HS-5 (cell line): Measurements from ENCODE around the gene ULK4.
"Not testable (repeated sequence)": the region's sequence is repeated elsewhere in the genome, so short reads cannot be mapped to it uniquely, and the experiment has no call there.

ENCODE experiments used
- DNase-seq: peaks from one replicate; pipeline ENCODE4 v3.0.0-alpha.2; 2012; ENCODE audit warnings: low read depth

ULK4 gene

GRCh38 chr3:41961751-41962679 lies at the start of gene ULK4:
Gene ULK4 (minus strand): TSS chr3:41962103. CDS start chr3:41954759, 7,344 bp downstream.
- DNase-seq, result peak; percentile 98

- DNase-seq, result no peak
Observed at GRCh38 chr3:42010530-42010929, 48.6 kb upstream of the ULK4 start.

GRCh38 chr3:42009456-42009855 lies 47.6 kb upstream of the ULK4 start:
- DNase-seq, result no peak

- no peak for DNase-seq
Observed at GRCh38 chr3:42007785-42008184, 45.9 kb upstream of the ULK4 start.

GRCh38 chr3:42005401-42005800 lies 43.5 kb upstream of the ULK4 start:
- no peak for DNase-seq

GRCh38 chr3:42002790-42003189 lies 40.9 kb upstream of the ULK4 start:
- DNase-seq, result no peak

DNA sequence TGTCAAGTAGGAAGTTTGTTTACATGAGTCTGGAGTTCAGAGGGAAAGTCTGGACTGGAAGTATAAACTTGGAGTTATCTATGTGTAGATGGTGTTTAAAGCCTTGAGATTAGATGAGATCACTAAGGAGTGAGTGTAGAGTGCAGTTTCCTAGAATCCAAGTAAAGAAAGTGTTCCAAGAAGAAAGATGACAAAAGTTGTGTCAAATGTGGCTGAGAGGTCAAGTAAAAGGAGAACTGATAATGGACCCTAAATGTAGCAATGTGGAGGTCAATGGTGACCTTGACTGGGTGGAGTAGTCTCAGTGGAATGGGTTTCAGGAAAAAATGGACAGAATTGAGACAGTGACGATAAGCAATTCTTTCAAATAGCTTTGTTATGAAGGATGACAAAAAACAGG lies 39.9 kb upstream of the ULK4 start:
- DNase-seq, result no peak

DNA sequence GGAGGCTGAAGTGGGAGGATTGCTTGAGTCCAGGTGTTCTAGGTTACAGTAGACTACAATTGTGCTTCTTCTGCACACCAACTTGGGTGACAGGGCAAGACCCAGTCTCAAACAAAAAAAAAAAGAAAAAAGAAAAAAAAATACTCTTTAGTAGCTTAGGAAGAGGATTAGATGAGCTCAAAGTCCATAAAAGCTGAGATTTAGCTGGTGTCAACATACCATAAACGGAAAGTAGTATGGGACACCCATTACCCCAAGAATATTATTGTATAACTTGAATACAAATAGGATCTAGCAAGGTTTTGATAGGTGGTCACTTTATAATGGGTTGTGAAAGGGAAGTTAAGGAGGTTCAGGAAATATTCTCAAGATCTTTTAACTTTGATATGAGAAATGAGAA lies 38.0 kb upstream of the ULK4 start:
- DNase-seq, result no peak

- DNase-seq, result no peak
Observed at GRCh38 chr3:41997702-41998550, 36.0 kb upstream of the ULK4 start.

DNA sequence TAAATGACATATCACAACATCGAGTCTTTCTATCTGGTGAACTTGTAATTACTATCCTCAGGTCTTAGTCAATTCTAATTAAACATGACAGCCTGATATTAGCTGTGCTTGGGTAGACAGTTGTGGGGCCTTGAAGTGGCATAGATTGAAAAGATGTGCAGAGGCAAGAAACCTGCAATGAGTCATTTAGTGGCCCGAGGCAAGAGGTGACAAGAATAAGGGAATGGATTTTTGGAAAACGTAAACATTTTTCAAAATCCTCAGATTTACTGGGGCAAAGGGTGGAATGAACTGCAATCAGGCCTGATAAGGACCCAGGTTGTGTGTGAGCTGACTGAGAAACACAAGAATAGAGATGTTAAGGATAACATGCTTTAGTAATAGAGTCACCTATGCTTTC lies 29.5 kb upstream of the ULK4 start:
- DNase-seq, result no peak

- DNase-seq, result no peak
Observed at GRCh38 chr3:41989518-41989917, 27.6 kb upstream of the ULK4 start.

DNA sequence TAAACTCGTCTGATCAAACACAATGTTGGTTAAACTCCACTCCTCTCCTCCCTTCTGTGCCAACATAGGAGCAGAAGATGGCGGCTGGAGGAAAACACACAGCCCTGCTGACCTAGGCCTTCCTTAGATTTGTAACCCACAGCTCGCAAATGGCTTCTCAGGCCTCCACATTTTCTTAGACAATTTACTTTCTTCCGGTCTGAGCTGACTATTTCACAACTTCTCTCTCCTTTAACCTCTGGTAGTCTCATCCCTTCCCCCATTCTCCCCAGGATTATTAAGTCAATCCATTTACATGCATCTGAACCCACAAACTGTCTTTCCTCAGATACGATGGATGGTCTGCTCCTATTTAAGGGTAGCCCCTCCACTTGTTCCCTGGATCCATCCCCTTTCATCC lies 25.7 kb upstream of the ULK4 start:
- DNase-seq, result no peak

DNA sequence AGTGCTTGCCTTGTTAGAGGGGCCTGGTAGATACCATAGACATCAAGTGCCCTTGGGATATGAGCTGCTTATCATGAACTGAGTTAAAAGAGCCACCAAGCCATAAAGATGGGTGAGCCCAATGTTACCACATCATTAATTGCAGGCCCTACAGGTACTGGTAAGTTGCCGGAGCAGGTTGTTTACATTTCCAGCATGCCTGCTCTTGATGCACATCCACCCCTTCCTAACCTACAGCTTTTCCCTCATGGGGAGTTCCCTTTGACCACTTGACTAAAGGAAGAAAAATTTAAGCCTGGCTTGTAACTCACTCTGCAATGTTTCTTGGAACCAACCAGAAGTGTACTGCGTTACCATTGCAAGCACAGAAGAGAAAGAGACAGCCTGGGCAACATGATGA lies 24.7 kb upstream of the ULK4 start:
- DNase-seq, result no peak

GRCh38 chr3:41985018-41985417 lies 23.1 kb upstream of the ULK4 start:
- no peak for DNase-seq

DNA sequence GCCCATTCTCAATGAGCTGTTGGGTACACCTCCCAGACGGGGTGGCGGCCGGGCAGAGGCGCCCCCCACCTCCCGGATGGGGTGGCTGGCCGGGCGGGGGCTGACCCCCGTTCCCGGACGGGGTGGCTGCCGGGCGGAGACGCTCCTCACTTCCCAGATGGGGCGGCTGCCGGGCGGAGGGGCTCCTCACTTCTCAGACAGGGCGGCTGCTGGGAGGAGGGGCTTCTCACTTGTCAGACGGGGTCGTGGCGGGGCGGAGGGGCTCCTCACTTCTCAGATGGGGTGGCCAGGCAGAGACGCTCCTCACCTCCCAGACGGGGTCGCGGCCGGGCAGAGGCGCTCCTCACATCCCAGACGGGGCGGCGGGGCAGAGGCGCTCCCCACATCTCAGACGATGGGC lies 21.2 kb upstream of the ULK4 start:
- not testable (repeated sequence) for DNase-seq

- not testable (repeated sequence) for DNase-seq
Observed at GRCh38 chr3:41977401-41977800, 15.5 kb upstream of the ULK4 start.

DNA sequence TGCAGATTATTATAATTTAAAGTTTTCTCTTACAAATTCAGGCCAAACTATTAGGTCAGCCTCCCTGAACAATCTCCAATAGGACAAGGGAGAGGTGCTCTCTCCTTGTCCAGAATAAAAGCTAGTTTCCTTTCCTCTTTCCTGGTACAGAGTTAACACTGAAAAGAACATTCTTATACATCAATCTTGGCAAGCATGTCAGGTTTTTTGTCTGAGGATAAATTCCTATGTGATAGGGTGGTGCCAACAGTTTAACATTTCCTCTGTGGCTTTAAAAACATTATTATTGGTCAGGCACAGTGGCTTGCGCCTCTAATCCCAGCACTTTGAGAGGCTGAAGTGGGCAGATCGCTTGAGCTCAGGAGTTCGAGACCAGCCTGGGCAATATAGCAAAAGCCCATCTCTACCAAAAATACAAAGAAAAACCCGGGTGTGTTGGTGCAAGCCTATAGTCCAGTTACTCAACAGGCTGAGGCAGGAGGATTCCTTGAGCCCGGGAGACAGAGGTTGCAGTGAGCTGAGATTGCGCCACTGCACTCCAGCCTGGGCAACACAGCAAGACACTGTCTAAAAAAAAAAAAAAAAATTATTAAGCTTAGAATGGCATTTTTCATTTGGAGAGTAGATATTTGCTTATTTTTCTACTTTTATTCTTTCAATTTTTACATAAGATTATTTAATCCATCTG lies 13.7 kb upstream of the ULK4 start:
- no peak for DNase-seq

DNA sequence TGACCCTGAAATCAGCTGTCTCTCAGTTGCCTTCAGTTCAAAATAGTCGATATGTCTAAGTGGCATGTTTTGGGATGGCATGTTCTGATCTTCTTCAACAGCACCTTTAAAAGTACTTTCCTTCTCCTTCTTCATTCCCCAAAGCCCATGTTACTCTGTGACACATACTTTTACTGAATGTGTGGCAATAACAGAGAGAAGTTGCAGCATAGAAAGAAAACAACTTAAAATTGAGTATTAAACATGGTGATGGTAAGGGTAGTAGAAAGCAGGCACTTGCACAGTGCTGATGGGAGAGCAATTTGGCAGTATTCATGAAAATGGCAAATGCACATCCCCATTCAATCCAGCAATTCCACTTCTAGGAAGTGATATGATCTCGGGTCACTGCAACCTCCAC lies 12.3 kb upstream of the ULK4 start:
- DNase-seq, result no peak

DNA sequence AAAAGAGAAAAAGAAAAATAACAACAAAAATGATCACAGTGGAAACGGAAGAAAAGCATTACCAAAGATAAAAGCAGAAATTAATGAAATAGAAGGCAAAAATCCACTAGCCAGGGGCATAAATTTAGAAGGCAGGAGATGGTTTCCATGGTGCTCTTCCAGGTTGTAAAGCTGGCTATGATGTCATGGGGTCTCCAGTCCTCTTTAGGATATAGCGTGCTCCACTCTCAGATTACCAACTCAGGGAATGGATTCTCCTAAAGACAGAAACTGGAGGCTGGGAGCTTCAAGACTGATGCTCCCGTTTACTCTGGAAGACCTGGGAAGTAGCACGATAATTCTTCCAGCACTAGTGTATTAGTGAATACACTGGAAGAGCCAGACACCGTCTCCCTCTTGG lies 10.9 kb upstream of the ULK4 start:
- no peak for DNase-seq

DNA sequence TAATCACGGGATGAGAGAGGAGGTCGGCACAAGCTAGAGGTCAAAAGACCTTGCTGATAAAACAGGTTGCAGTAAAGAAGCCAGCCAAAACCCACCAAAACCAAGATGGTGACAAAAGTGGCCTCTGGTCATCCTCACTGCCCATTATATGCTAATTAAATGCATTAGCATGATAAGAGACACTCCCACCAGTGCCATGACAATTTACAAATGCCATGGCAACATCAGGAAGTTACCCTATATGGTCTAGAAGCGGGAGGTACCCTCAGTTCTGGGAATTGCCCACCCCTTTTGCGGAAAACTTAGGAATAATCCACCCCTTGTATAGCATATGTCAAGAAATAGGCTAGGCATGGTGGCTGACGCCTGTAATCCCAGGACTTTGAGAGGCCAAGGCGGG lies 4.3 kb upstream of the ULK4 start:
- no peak for DNase-seq

GRCh38 chr3:41963823-41964222 lies 1.9 kb upstream of the ULK4 start:
- DNase-seq, result no peak
